HAP-1 (cell line): ENCODE measurements around the gene SFMBT1.

Experiments used
- DNase-seq, 2 experiments: peaks; one replicate each; pipeline ENCODE4 v3.0.0-alpha.2; 2016 to 2020; ENCODE audit warnings: low spot score in 2 of 2
- H3K27me3 ChIP-seq: fragments of 250-450 bp; sonication (Bioruptor Pico); 2 replicates; pipeline ENCODE4 v1.5.1; 2020; ENCODE audit warnings: low read depth, mild to moderate bottlenecking, moderate library complexity
- H3K36me3 ChIP-seq: fragments of 250-450 bp; sonication (Bioruptor Pico); replicated peaks from 2 replicates; pipeline ENCODE4 v1.5.1; 2020; ENCODE audit warnings: mild to moderate bottlenecking
- H3K4me1 ChIP-seq: fragments of 250-450 bp; sonication (Bioruptor Pico); 2 replicates; pipeline ENCODE4 v1.5.1; 2020; ENCODE audit warnings: mild to moderate bottlenecking
- H3K4me3 ChIP-seq: fragments of 250-450 bp; sonication (Bioruptor Pico); 2 replicates; pipeline ENCODE4 v1.5.1; 2020; ENCODE audit warnings: mild to moderate bottlenecking, moderate library complexity
- H3K9me3 ChIP-seq: fragments of 250-450 bp; sonication (Bioruptor Pico); 2 replicates; pipeline ENCODE4 v1.5.1; 2020; ENCODE audit warnings: mild to moderate bottlenecking, moderate library complexity
- in situ Hi-C: fragments of 300-500 bp; cut with MboI; formaldehyde crosslinking; loops from 3 replicates; pipeline ENCODE4 v1.14.3; 2020; ENCODE audit warnings: low sequenced_read_pairs, inconsistent platforms, mixed read lengths

The SFMBT1 gene

DNA sequence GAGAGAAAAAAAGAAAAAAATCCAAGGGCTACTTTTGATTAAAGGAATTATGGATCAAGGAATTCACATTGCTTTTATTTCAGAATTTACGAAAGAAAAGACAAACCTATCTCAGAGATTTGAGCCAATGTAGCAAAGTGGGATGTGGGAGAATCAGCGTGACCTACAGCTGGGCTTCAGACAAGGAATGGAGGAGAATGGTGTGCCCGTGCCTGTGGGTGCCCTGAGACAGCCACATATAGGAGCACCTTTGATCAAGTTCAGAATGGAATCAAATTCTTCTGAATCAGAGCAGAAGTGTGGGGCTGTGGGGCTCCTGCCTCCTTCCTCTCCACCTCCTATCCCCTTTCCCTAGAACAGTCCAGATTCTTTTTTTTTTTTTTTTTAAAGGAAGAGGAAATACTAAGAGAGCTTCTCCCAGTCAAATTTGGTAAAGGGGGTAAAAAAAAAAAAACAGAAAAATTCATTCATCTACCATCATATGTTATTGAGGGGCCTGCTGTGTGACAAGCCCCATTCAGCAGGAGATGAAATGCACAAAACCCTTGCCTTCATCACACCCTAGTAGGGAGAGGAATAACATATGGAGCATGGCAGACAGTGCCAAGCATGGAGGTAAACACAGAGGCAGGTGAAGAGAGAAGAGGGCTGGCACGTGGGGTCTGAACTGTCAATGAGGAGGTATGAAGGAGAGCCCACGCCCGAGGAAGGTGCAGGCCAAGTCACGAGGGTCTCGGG, 186.0 kb downstream of the SFMBT1 start:
- Histone ChIP-seq H3K9me3 (no peaks in the 10 kb centered on the region), H3K36me3 (no peaks in the 10 kb centered on the region), H3K27me3 (no peaks in the 10 kb centered on the region), H3K4me3 (no peak overlapping the region), H3K4me1 (no peaks in the 10 kb centered on the region)
- DNase-seq = no peak
- in situ Hi-C loops = no loop called here

GRCh38 chr3:52857864-52858263, 188.0 kb downstream of the SFMBT1 start:
- H3K27me3 ChIP-seq = no peaks in the 10 kb centered on the region
- H3K9me3 ChIP-seq = no peaks in the 10 kb centered on the region
- no peak overlapping the region for H3K4me3 ChIP-seq
- H3K36me3 ChIP-seq = no peaks in the 10 kb centered on the region
- DNase-seq = no peak
- peaks cover 10% of the 10 kb centered on the region for H3K4me1 ChIP-seq
- in situ Hi-C loops = no loop called here

DNA sequence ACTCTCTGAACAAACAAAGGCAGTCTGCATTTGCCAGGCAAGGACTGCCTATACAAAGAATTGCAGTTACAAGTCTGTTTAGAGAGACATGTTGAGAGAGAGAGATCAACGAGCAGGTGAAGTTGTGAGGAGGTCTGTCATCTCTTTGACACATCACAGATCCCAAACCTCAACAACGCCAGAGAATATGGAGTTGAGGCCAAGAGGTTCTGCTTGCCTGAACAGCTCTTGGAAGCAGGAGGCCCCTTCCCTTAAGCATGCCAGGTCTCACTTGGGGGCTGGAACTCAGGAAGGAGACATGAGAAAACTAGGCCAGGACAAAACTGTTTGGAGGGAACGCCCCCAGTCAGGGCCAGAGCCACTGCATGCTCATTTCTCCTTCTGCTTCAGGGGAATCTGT, 188.7 kb downstream of the SFMBT1 start:
- no peak for DNase-seq
- no peaks in the 10 kb centered on the region for H3K36me3 ChIP-seq
- in situ Hi-C loops = no loop called here

DNA sequence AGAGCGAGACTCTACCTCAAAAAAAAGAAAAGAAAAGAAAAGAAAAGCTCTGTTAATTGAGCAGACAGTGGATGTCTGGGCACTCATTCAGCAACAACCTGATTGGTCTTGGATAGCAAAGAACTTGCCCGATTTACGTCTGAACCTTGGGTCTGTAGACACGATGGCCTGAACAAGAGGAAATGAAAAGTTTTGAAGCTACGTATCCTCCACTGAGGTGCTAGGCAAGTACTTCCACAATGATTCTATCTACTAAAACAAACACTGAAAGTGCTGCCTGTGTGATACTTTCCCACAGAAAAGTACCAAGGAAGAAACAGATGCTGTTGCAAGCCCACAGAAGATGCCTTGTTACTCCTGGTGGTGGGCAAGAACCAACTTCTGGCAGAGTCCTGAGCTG, 189.2 kb downstream of the SFMBT1 start:
- Histone ChIP-seq H3K9me3 (no peaks in the 10 kb centered on the region), H3K27me3 (no peaks in the 10 kb centered on the region), H3K36me3 (peaks cover 3% of the 10 kb centered on the region), H3K4me1 (peaks cover 18% of the 10 kb centered on the region), H3K4me3 (no peak overlapping the region)
- no peak for DNase-seq
- in situ Hi-C loops = no loop called here

More for the DNA sequence above, 188.7 kb downstream of the SFMBT1 start:
- Histone ChIP-seq H3K4me1 (peaks cover 16% of the 10 kb centered on the region), H3K4me3 (no peak overlapping the region), H3K9me3 (no peaks in the 10 kb centered on the region), H3K27me3 (no peaks in the 10 kb centered on the region)

- peaks cover 11% of the 10 kb centered on the region for H3K36me3 ChIP-seq
- H3K9me3 ChIP-seq = no peaks in the 10 kb centered on the region
- DNase-seq = no peak
- H3K4me1 ChIP-seq = peaks cover 18% of the 10 kb centered on the region
- in situ Hi-C loops = loop anchor here (5.0 kb wide), 1 partner anchor 218 kb away; no protein-coding TSS in a partner anchor
- no peaks in the 10 kb centered on the region for H3K27me3 ChIP-seq
- no peak overlapping the region for H3K4me3 ChIP-seq
These were observed 191.9 kb downstream of the SFMBT1 start for GRCh38 chr3:52854013-52854412.
